SK-N-SH (cell line): ENCODE measurements around the gene PCYT2. TPM values are rescaled to one million over a fixed set of nuclear protein-coding genes. Genes with fewer than 3 reads are reported as not detected.

ENCODE experiments used
- CTCF ChIA-PET: fragments of 300-600, 350-600 bp; formaldehyde crosslinking; extraction: SDS; loops from one replicate; lab custom pipeline; 2021; lab: Yijun Ruan, JAX
- POLR2A ChIA-PET: fragments of 350-600 bp; sonication (Branson Sonifier 250); formaldehyde crosslinking; extraction: SDS; loops from one replicate; lab custom pipeline; 2020; ENCODE audit warnings: antibody characterized with exemption, inconsistent platforms; lab: Yijun Ruan, JAX
- DNase-seq: peaks from one replicate; pipeline ENCODE4 v3.0.0; 2012
- H2AFZ ChIP-seq: fragments of 200-600 bp; sonication (generic); 2 replicates; pipeline ENCODE4 v1.8.1; 2016; ENCODE audit warnings: antibody characterized with exemption, mild to moderate bottlenecking, low read depth
- H3F3A ChIP-seq: fragments of 200-600 bp; sonication (generic); replicated peaks from 2 replicates; pipeline ENCODE3; 2016; ENCODE audit warnings: antibody characterized with exemption, mild to moderate bottlenecking; ENCODE audit not compliant: insufficient read depth
- H3K27ac ChIP-seq, 2 experiments: fragments of 200-500 bp in 1 of 2; fragments of 200-600 bp in 1 of 2; sonication (Bioruptor generic) in 1 of 2; sonication (generic), shearing (Covaris generic) in 1 of 2; 2 replicates each; pipeline versions ENCODE4 v1.5.1 to v1.6.1; 2014 to 2016; ENCODE audit warnings: low read depth in 2 of 2, inconsistent platforms in 1 of 2, low read length in 1 of 2, mild to moderate bottlenecking in 1 of 2, mixed read lengths in 1 of 2
- H3K27me3 ChIP-seq: fragments of 200-600 bp; sonication (generic), shearing (Covaris generic); 2 replicates; pipeline ENCODE4 v1.6.1; 2016; ENCODE audit warnings: mixed run types; ENCODE audit not compliant: insufficient read depth
- H3K36me3 ChIP-seq, 2 experiments: fragments of 200-500 bp in 1 of 2; fragments of 200-600 bp in 1 of 2; sonication (Bioruptor generic) in 1 of 2; sonication (generic) in 1 of 2; replicated peaks in 1 of 2; 2 replicates each; pipeline versions ENCODE3 to v1.5.1; 2014 to 2016; ENCODE audit warnings: low read length in 1 of 2, mild to moderate bottlenecking in 1 of 2; ENCODE audit not compliant: insufficient read depth in 2 of 2, control insufficient read depth in 1 of 2
- H3K4me1 ChIP-seq, 2 experiments: fragments of 200-500 bp in 1 of 2; fragments of 200-600 bp in 1 of 2; sonication (Bioruptor generic) in 1 of 2; sonication (generic), shearing (Covaris generic) in 1 of 2; 2 replicates each; pipeline versions ENCODE4 v1.5.1 to v1.6.1; 2014 to 2016; ENCODE audit warnings: low read depth in 1 of 2, low read length in 1 of 2, mixed run types in 1 of 2; ENCODE audit not compliant: insufficient read depth in 2 of 2, control insufficient read depth in 1 of 2
- H3K4me2 ChIP-seq: fragments of 200-600 bp; sonication (generic), shearing (Covaris generic); 2 replicates; pipeline ENCODE4 v1.6.1; 2017; ENCODE audit warnings: mixed run types
- H3K4me3 ChIP-seq, 2 experiments: fragments of 200-500 bp in 1 of 2; fragments of 200-600 bp in 1 of 2; sonication (Bioruptor generic) in 1 of 2; sonication (generic), shearing (Covaris generic) in 1 of 2; 2 replicates each; pipeline versions ENCODE4 v1.5.1 to v1.8.1; 2014 to 2016; ENCODE audit warnings: low read depth in 2 of 2, inconsistent platforms in 1 of 2, low read length in 1 of 2, mild to moderate bottlenecking in 1 of 2, mixed read lengths in 1 of 2, moderate library complexity in 1 of 2
- H3K79me2 ChIP-seq: fragments of 200-600 bp; sonication (generic); 2 replicates; pipeline ENCODE4 v1.8.1; 2017; ENCODE audit warnings: mild to moderate bottlenecking; ENCODE audit not compliant: insufficient read depth
- H3K9ac ChIP-seq: fragments of 200-600 bp; sonication (generic); 2 replicates; pipeline ENCODE4 v1.6.1; 2017; ENCODE audit warnings: mixed run types
- H3K9me2 ChIP-seq: fragments of 200-600 bp; sonication (generic); 2 replicates; pipeline ENCODE4 v1.6.1; 2017; ENCODE audit warnings: mixed run types
- H3K9me3 ChIP-seq: fragments of 200-600 bp; sonication (generic); 2 replicates; pipeline ENCODE4 v1.6.1; 2017; ENCODE audit warnings: mixed run types, mild to moderate bottlenecking, moderate library complexity
- H4K20me1 ChIP-seq: fragments of 200-600 bp; sonication (generic); 2 replicates; pipeline ENCODE4 v1.6.1; 2017; ENCODE audit warnings: mild to moderate bottlenecking, mixed run types; ENCODE audit not compliant: insufficient read depth
- CHD2 ChIP-seq: fragments of 150-350 bp; IDR thresholded peaks from 2 replicates; pipeline ENCODE4 v1.6.1; 2018; ENCODE audit warnings: low read length; ENCODE audit not compliant: partially characterized antibody
- EZH2phosphoT487 ChIP-seq: fragments of 200-600 bp; sonication (generic); IDR thresholded peaks from 2 replicates; pipeline ENCODE4 v1.6.1; 2017; ENCODE audit warnings: low read depth, mixed run types, mild to moderate bottlenecking, antibody characterized with exemption, moderate library complexity, borderline replicate concordance
- FOXM1 ChIP-seq: IDR thresholded peaks from 2 replicates; pipeline ENCODE4 v1.4.0; 2012; ENCODE audit warnings: low read depth, mild to moderate bottlenecking
- MAX ChIP-seq: IDR thresholded peaks from 2 replicates; pipeline ENCODE4 v1.4.0; 2012; ENCODE audit warnings: low read depth
- MEF2A ChIP-seq: IDR thresholded peaks from 2 replicates; pipeline ENCODE4 v1.4.0; 2012; ENCODE audit warnings: low read depth, borderline replicate concordance
- MXI1 ChIP-seq: IDR thresholded peaks from 2 replicates; pipeline ENCODE4 v1.6.1; 2012; ENCODE audit warnings: mild to moderate bottlenecking, low read depth, low read length, improper control_type of control experiment
- NFIC ChIP-seq: IDR thresholded peaks from 2 replicates; pipeline ENCODE4 v1.4.0; 2012; ENCODE audit warnings: borderline replicate concordance
- PBX3 ChIP-seq: IDR thresholded peaks from 2 replicates; pipeline ENCODE4; 2012
- POLR2AphosphoS5 ChIP-seq: IDR thresholded peaks from 2 replicates; pipeline ENCODE4 v1.6.1; 2012; ENCODE audit warnings: low read depth, low read length
- RCOR1 ChIP-seq: fragments of 150-350 bp; IDR thresholded peaks from 2 replicates; pipeline ENCODE4 v1.6.1; 2017; ENCODE audit warnings: antibody characterized with exemption, low read length
- REST ChIP-seq: IDR thresholded peaks from 2 replicates; pipeline ENCODE4 v1.6.1; 2012; ENCODE audit warnings: mild to moderate bottlenecking, low read depth, low read length, moderate library complexity
- SIN3A ChIP-seq: IDR thresholded peaks from 2 replicates; pipeline ENCODE4 v1.6.1; 2012; ENCODE audit warnings: low read depth, mild to moderate bottlenecking, low read length, moderate library complexity, borderline replicate concordance
- SMC3 ChIP-seq: IDR thresholded peaks from 2 replicates; pipeline ENCODE4 v1.6.1; 2012; ENCODE audit warnings: low read depth, low read length, improper control_type of control experiment
- USF2 ChIP-seq: fragments of 150-350 bp; IDR thresholded peaks from 2 replicates; pipeline ENCODE4 v1.6.1; 2017; ENCODE audit warnings: antibody characterized with exemption, low read length, low read depth, borderline replicate concordance
- WGBS: methylation state at CpG from one replicate; pipeline ENCODE4 v1.1.6; 2017; ENCODE audit warnings: low lambda C conversion rate; 5-methylcytosine and 5-hydroxymethylcytosine counted together
- polyA plus RNA-seq, 3 experiments: library from polyadenylated mRNA; depleted of rRNA; stranded (reverse); fragments of >200 nt; gene quantifications; 2 replicates each; pipeline ENCODE4 v1.2.3, GENCODE V29; 2012

PCYT2 gene
- polyA plus RNA-seq, 1 of the 3 experiments (the other 2 are of a cell fraction), result 46.2 TPM

- no peak for TF ChIP-seq SIN3A
- no peak for TF ChIP-seq MEF2A
- TF ChIP-seq POLR2AphosphoS5, result no peak
- TF ChIP-seq SMC3, result no peak
- no peak for TF ChIP-seq REST
Measured at GRCh38 chr17:81948635-81949378, 37.6 kb upstream of the PCYT2 start (continued).

GRCh38 chr17:81947189-81947588 is 36.0 kb upstream of the PCYT2 start, which contains the start of gene MYADML2:
Gene MYADML2, minus strand, starts transcription at chr17:81947233. Its CDS starts 5,492 bp downstream, at chr17:81941741.
- WGBS, result 73% methylated on average over 12 of the region's 13 CpGs
- Histone ChIP-seq H3K79me2 (no peaks in the 10 kb centered on the region), H3K4me1 (peaks cover 0 to 3% of the 10 kb centered on the region in 2 experiments; a peak in 1 of 4 replicates)
- no peak for TF ChIP-seq CHD2
- no peak for TF ChIP-seq RCOR1
- no peak for TF ChIP-seq MAX
- TF ChIP-seq SMC3, result no peak
- no peak for TF ChIP-seq MXI1
- no peak for TF ChIP-seq PBX3
- TF ChIP-seq EZH2phosphoT487, result no peak
- no peak for TF ChIP-seq NFIC
- TF ChIP-seq USF2, result no peak
- no peak for TF ChIP-seq FOXM1
- TF ChIP-seq, all 33 proteins: peak for 0
- Histone ChIP-seq H3K27me3 (no peaks in the 10 kb centered on the region), H3F3A (no peaks in the 10 kb centered on the region), H3K4me3 (no peak within 1 kb of the TSS), H3K9ac (no peak within 1 kb of the TSS), H3K36me3 (no peaks in the 10 kb centered on the region), H2AFZ (no peak within 1 kb of the TSS), H3K9me3 (no peaks in the 10 kb centered on the region), H3K4me2 (no peak within 1 kb of the TSS), H4K20me1 (no peaks in the 10 kb centered on the region), H3K27ac (no peak within 1 kb of the TSS), H3K9me2 (no peaks in the 10 kb centered on the region)
- CTCF ChIA-PET, result interaction anchor here (2.2 to 17.7 kb wide), 3 partner anchors 14 to 78 kb away, joined by 8 to 216 read pairs (median 168); partner anchors contain the start of genes CENPX, LRRC45 and NOTUM
- POLR2A ChIA-PET, result no interaction called here
- DNase-seq, result no peak
